Measurements from ENCODE around the gene THUMPD3.

GRCh38 chr3:9400616-9401015 is 37.8 kb downstream of the THUMPD3 start:
- TF ChIP-seq POLR2A (IDR thresholded peaks at IDR 0.05) (no peak), CTCF (IDR thresholded peaks at IDR 0.05) (no peak), POLR2AphosphoS5 (IDR thresholded peaks at IDR 0.05) (no peak)

All from upper lobe of left lung (tissue), 4 donors.